ENCODE measurements around the gene CUL4A. TPM values are rescaled to one million over a fixed set of nuclear protein-coding genes. Genes with fewer than 3 reads are reported as not detected.

Gene CUL4A
- total RNA-seq, 1 donor from 2014 or later, result 81.3 TPM

- H3K4me1 Mint-ChIP-seq (ENCODE audit: low read depth, unreplicated experiment), result peaks cover 35% of the 10 kb centered on the region
- peak overlapping the region; percentile 82 for H3K9ac ChIP-seq (ENCODE audit: low read length)
- peaks cover 32% of the 10 kb centered on the region for H3K36me3 ChIP-seq (ENCODE audit: insufficient read depth, low read length)
- DNase-seq (ENCODE audit: low read depth) (peak; percentile 23), FAIRE-seq (no peak)
- no peak for TF ChIP-seq EZH2 (IDR thresholded peaks at IDR 0.05; ENCODE audit: insufficient read depth, low read length)
- TF ChIP-seq CTCF (IDR thresholded peaks at IDR 0.05; ENCODE audit: insufficient read depth, low read depth, low read length), result no peak
- no peaks in the 10 kb centered on the region for H3K27me3 Mint-ChIP-seq (ENCODE audit: low read depth, unreplicated experiment)
- no peak overlapping the region for H3K4me3 Mint-ChIP-seq (ENCODE audit: unreplicated experiment)
- H3K27ac ChIP-seq (ENCODE audit: low read depth, low read length), result peak overlapping the region; percentile 93
- H3K4me1 ChIP-seq (ENCODE audit: insufficient read depth, low read length), result peaks cover 23% of the 10 kb centered on the region
- no peaks in the 10 kb centered on the region for H3K27me3 ChIP-seq (ENCODE audit: insufficient read depth, low read length)
- no peaks in the 10 kb centered on the region for H3K9me3 ChIP-seq (ENCODE audit: insufficient read depth, low read depth, low read length)
- H3K4me3 ChIP-seq (ENCODE audit: insufficient read depth, low read depth, low read length), result no peak overlapping the region
- peaks cover 26% of the 10 kb centered on the region for H3K36me3 Mint-ChIP-seq (ENCODE audit: low read depth, unreplicated experiment)
- no peaks in the 10 kb centered on the region for H4K20me1 ChIP-seq (ENCODE audit: insufficient read depth, low read length)
- peak overlapping the region; percentile 79 for H3K4me2 ChIP-seq (ENCODE audit: low read length)
- no peaks in the 10 kb centered on the region for H3K9me3 Mint-ChIP-seq (ENCODE audit: unreplicated experiment)
- no peaks in the 10 kb centered on the region for H3K79me2 ChIP-seq (ENCODE audit: insufficient read depth, low read length)
- no peak overlapping the region for H2AFZ ChIP-seq (ENCODE audit: low read depth, low read length)
- H3K27ac Mint-ChIP-seq (ENCODE audit: unreplicated experiment), result peak overlapping the region; percentile 92
Measured at GRCh38 chr13:113178896-113179167, 30.6 kb upstream of the CUL4A start.

DNA sequence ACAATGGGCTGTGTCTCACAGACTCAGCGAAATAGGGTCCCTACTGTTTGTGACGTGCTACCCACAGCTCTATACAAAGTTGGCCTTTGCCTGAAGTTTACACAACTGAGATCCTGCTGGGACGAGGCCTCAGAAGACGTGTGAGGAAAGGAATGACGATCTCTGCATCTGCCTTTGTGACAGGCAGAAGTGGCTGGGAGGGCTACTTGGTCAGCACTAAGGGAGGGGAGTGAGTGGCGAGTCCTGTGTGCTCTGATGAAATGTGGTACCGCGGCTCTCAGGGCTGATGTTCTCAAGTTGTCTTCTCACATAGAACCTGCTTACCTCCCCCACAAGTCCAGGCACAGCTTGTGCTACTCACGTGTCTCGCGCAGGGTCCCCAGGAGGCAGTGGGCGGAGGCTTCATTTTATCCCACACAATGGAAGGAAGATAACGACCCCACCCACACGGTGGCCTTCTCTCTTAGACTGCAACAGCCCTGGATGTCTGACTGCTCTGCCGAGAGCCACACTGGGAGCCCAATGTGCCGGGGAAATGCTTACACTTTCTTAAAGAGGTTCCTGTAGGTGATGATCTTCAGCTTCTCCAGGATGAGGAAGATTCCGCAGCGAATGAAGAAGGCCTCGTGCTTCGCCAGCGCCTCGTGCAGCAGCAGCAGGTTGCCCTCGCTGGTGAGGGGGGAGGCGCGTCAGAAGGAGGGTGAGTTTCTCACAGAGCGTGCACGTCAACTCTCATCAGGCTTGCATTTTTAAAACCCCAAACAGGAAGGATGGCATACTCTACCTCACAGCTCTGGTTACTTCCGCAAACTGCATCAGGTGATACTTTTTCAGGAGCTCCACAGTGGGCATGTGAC, 29.8 kb upstream of the CUL4A start:
- Mint-ChIP-seq H3K4me1 (ENCODE audit: low read depth, unreplicated experiment) (peaks cover 35% of the 10 kb centered on the region), H3K4me3 (ENCODE audit: unreplicated experiment) (peak overlapping the region; percentile 68), H3K27ac (ENCODE audit: unreplicated experiment) (peak overlapping the region; percentile 92), H3K9me3 (ENCODE audit: unreplicated experiment) (no peaks in the 10 kb centered on the region), H3K27me3 (ENCODE audit: low read depth, unreplicated experiment) (no peaks in the 10 kb centered on the region), H3K36me3 (ENCODE audit: low read depth, unreplicated experiment) (peaks cover 23% of the 10 kb centered on the region)
- Histone ChIP-seq H3K36me3 (ENCODE audit: insufficient read depth, low read length) (peaks cover 31% of the 10 kb centered on the region), H3K79me2 (ENCODE audit: insufficient read depth, low read length) (no peaks in the 10 kb centered on the region), H3K9ac (ENCODE audit: low read length) (peak overlapping the region; percentile 82), H2AFZ (ENCODE audit: low read depth, low read length) (no peak overlapping the region), H3K27ac (ENCODE audit: low read depth, low read length) (peak overlapping the region; percentile 93), H3K4me3 (ENCODE audit: insufficient read depth, low read depth, low read length) (no peak overlapping the region), H3K4me2 (ENCODE audit: low read length) (peak overlapping the region; percentile 79), H3K9me3 (ENCODE audit: insufficient read depth, low read depth, low read length) (no peaks in the 10 kb centered on the region), H3K4me1 (ENCODE audit: insufficient read depth, low read length) (peaks cover 25% of the 10 kb centered on the region), H4K20me1 (ENCODE audit: insufficient read depth, low read length) (no peaks in the 10 kb centered on the region), H3K27me3 (ENCODE audit: insufficient read depth, low read length) (no peaks in the 10 kb centered on the region)
- peak; percentile 54 for DNase-seq (ENCODE audit: low read depth)
- FAIRE-seq, result no peak
- TF ChIP-seq EZH2 (IDR thresholded peaks at IDR 0.05; ENCODE audit: insufficient read depth, low read length) (no peak), CTCF (IDR thresholded peaks at IDR 0.05; ENCODE audit: insufficient read depth, low read depth, low read length) (no peak)

GRCh38 chr13:113182046-113182445, 27.4 kb upstream of the CUL4A start:
- Mint-ChIP-seq H3K27me3 (ENCODE audit: low read depth, unreplicated experiment) (no peaks in the 10 kb centered on the region), H3K36me3 (ENCODE audit: low read depth, unreplicated experiment) (peaks cover 14% of the 10 kb centered on the region), H3K27ac (ENCODE audit: unreplicated experiment) (peak overlapping the region; percentile 66), H3K4me3 (ENCODE audit: unreplicated experiment) (no peak overlapping the region), H3K4me1 (ENCODE audit: low read depth, unreplicated experiment) (peaks cover 38% of the 10 kb centered on the region), H3K9me3 (ENCODE audit: unreplicated experiment) (no peaks in the 10 kb centered on the region)
- FAIRE-seq (no peak), DNase-seq (ENCODE audit: low read depth) (peak; percentile 51)
- peaks cover 48% of the 10 kb centered on the region for H3K4me1 ChIP-seq (ENCODE audit: insufficient read depth, low read length)
- H3K9ac ChIP-seq (ENCODE audit: low read length), result peak overlapping the region; percentile 5
- H3K4me2 ChIP-seq (ENCODE audit: low read length), result no peak overlapping the region
- H3K27me3 ChIP-seq (ENCODE audit: insufficient read depth, low read length), result no peaks in the 10 kb centered on the region
- no peak overlapping the region for H3K4me3 ChIP-seq (ENCODE audit: insufficient read depth, low read depth, low read length)
- H3K36me3 ChIP-seq (ENCODE audit: insufficient read depth, low read length), result peaks cover 22% of the 10 kb centered on the region
- no peaks in the 10 kb centered on the region for H3K9me3 ChIP-seq (ENCODE audit: insufficient read depth, low read depth, low read length)
- no peak overlapping the region for H3K27ac ChIP-seq (ENCODE audit: low read depth, low read length)
- H3K79me2 ChIP-seq (ENCODE audit: insufficient read depth, low read length), result peaks cover 24% of the 10 kb centered on the region
- no peak overlapping the region for H2AFZ ChIP-seq (ENCODE audit: low read depth, low read length)
- H4K20me1 ChIP-seq (ENCODE audit: insufficient read depth, low read length), result no peaks in the 10 kb centered on the region
- TF ChIP-seq CTCF (IDR thresholded peaks at IDR 0.05; ENCODE audit: insufficient read depth, low read depth, low read length) (no peak), EZH2 (IDR thresholded peaks at IDR 0.05; ENCODE audit: insufficient read depth, low read length) (no peak)
